A549 (cell line): Measurements from ENCODE around the gene CPPED1. TPM values are rescaled to one million over a fixed set of nuclear protein-coding genes. Genes with fewer than 3 reads are reported as not detected.

Experiments used
- ATAC-seq, 2 experiments: fragments of 200-7000 bp in 1 of 2; fragments of >200 bp in 1 of 2; cut with Nextera tagmentation in 1 of 2; cut with Tn5 transposase in 1 of 2; 3 replicates each; pipeline versions ENCODE4 v1.8.0 to v1.9.1; 2018 to 2020; ENCODE audit warnings: mild to moderate bottlenecking in 1 of 2, moderate library complexity in 1 of 2
- CTCF ChIA-PET: fragments of 300-600 bp; sonication (Branson Sonifier 250); formaldehyde crosslinking; extraction: SDS; loops from one replicate; lab custom pipeline; 2021; ENCODE audit warnings: antibody characterized with exemption, inconsistent platforms; lab: Yijun Ruan, JAX
- POLR2A ChIA-PET: fragments of 350-600 bp; formaldehyde crosslinking; extraction: SDS; loops from one replicate; lab custom pipeline; 2021; ENCODE audit warnings: antibody characterized with exemption, inconsistent platforms; lab: Yijun Ruan, JAX
- DNase-seq, 2 experiments: peaks; one replicate each; pipeline versions ENCODE4 v3.0.0 to v3.0.0-alpha.2; 2011 to 2016; ENCODE audit warnings: low read depth in 1 of 2, low spot score in 1 of 2
- FAIRE-seq: peaks from 2 replicates; lab custom pipeline; 2011; peaks lifted over from hg19 to GRCh38; lab: Jason Lieb, UNC
- H3K27ac ChIP-seq, 2 experiments: fragments of >200 bp; sonication (Bioruptor Twin); formaldehyde crosslinking; 3 replicates each; pipeline ENCODE4 v1.5.1; 2016 to 2017
- H3K4me1 ChIP-seq: fragments of >200 bp; sonication (Bioruptor Twin); formaldehyde crosslinking; 3 replicates; pipeline ENCODE4 v1.6.1; 2016
- H3K4me2 ChIP-seq: fragments of >200 bp; sonication (Bioruptor Twin); formaldehyde crosslinking; 3 replicates; pipeline ENCODE4 v1.6.1; 2016
- H3K4me3 ChIP-seq: fragments of >200 bp; sonication (Bioruptor Twin); formaldehyde crosslinking; 3 replicates; pipeline ENCODE4 v1.5.1; 2016
- H3K9me3 ChIP-seq: fragments of >200 bp; sonication (Bioruptor Twin); formaldehyde crosslinking; 3 replicates; pipeline ENCODE4 v1.6.1; 2016
- ATOH8 ChIP-seq: fragments of 250-450 bp; sonication (Bioruptor Pico); IDR thresholded peaks from 2 replicates; pipeline ENCODE4 v1.5.0; 2020; ENCODE audit warnings: low read depth, mild to moderate bottlenecking, moderate library complexity
- BHLHE40 ChIP-seq: IDR thresholded peaks from 2 replicates; pipeline ENCODE4 v1.6.1; 2012; ENCODE audit warnings: low read depth, low read length, inconsistent platforms
- CBX2 ChIP-seq: fragments of 200-600 bp; sonication (generic); IDR thresholded peaks from 2 replicates; pipeline ENCODE4 v1.6.1; 2016; ENCODE audit warnings: low read depth, mild to moderate bottlenecking, borderline replicate concordance
- CTCF ChIP-seq: fragments of >200 bp; sonication (Bioruptor Twin); formaldehyde crosslinking; IDR thresholded peaks from 3 replicates; pipeline ENCODE4 v1.5.1; 2016
- EHF ChIP-seq: fragments of 250-450 bp; sonication (Bioruptor Pico); IDR thresholded peaks from 2 replicates; pipeline ENCODE4 v1.5.0; 2020; ENCODE audit warnings: mild to moderate bottlenecking
- EHMT2 ChIP-seq: fragments of 200-600 bp; sonication (generic); IDR thresholded peaks from 2 replicates; pipeline ENCODE4 v1.6.1; 2016; ENCODE audit warnings: antibody characterized with exemption, low read depth, mild to moderate bottlenecking, moderate library complexity
- ESRRA ChIP-seq: fragments of 150-350 bp; IDR thresholded peaks from 2 replicates; pipeline ENCODE4 v1.6.1; 2014; ENCODE audit warnings: mild to moderate bottlenecking, low read length, borderline replicate concordance
- FOSB ChIP-seq: fragments of 250-450 bp; sonication (Bioruptor Pico); IDR thresholded peaks from 2 replicates; pipeline ENCODE4 v1.5.0; 2020; ENCODE audit warnings: mild to moderate bottlenecking, moderate library complexity
- FOSL2 ChIP-seq, 2 experiments: fragments of 450-650 bp in 1 of 2; fragments of >200 bp in 1 of 2; sonication (Bioruptor Twin) in 1 of 2; formaldehyde crosslinking; IDR thresholded peaks; 2 replicates each; pipeline versions ENCODE4 v1.5.0 to v1.6.1; 2016 to 2020; ENCODE audit warnings: mild to moderate bottlenecking in 1 of 2, moderate library complexity in 1 of 2
- HES2 ChIP-seq: fragments of >200 bp; sonication (Bioruptor Twin); formaldehyde crosslinking; IDR thresholded peaks from 2 replicates; pipeline ENCODE4 v1.6.1; 2016
- HEYL ChIP-seq: fragments of 250-450 bp; sonication (Bioruptor Pico); IDR thresholded peaks from 2 replicates; pipeline ENCODE4 v1.8.0; 2021; ENCODE audit warnings: mild to moderate bottlenecking, moderate library complexity
- HMGXB4 ChIP-seq: fragments of 250-450 bp; sonication (Bioruptor Pico); IDR thresholded peaks from 2 replicates; pipeline ENCODE4 v1.5.0; 2021; ENCODE audit warnings: mild to moderate bottlenecking, moderate library complexity, borderline replicate concordance
- HOXB5 ChIP-seq: fragments of 250-450 bp; sonication (Bioruptor Pico); IDR thresholded peaks from 2 replicates; pipeline ENCODE4 v1.5.0; 2020; ENCODE audit warnings: mild to moderate bottlenecking, moderate library complexity
- KDM1A ChIP-seq: fragments of 200-600 bp; sonication (generic); IDR thresholded peaks from 2 replicates; pipeline ENCODE4 v1.6.1; 2016; ENCODE audit warnings: low read depth, mild to moderate bottlenecking
- NFE2L2 ChIP-seq: fragments of 150-350 bp; conservative IDR thresholded peaks from 2 replicates; pipeline ENCODE4 v1.6.1; 2014; ENCODE audit warnings: low read length
- NPAS2 ChIP-seq: fragments of 250-450 bp; sonication (Bioruptor Pico); IDR thresholded peaks from 2 replicates; pipeline ENCODE4 v1.8.0; 2022; ENCODE audit warnings: mild to moderate bottlenecking, moderate library complexity, borderline replicate concordance
- NR3C1 ChIP-seq: fragments of >200 bp; sonication (Bioruptor Twin); formaldehyde crosslinking; IDR thresholded peaks from 3 replicates; pipeline ENCODE4 v1.6.1; 2017
- PBX3 ChIP-seq: IDR thresholded peaks from 2 replicates; pipeline ENCODE4 v1.6.1; 2012
- POLR2AphosphoS2 ChIP-seq: conservative IDR thresholded peaks from 2 replicates; pipeline ENCODE4 v1.6.1; 2012; ENCODE audit warnings: low read length, improper control_type of control experiment, inconsistent platforms
- RAD21 ChIP-seq, 2 experiments: fragments of >200 bp in 1 of 2; sonication (Bioruptor Twin) in 1 of 2; formaldehyde crosslinking in 1 of 2; IDR thresholded peaks in 1 of 2; conservative IDR thresholded peaks in 1 of 2; 2 replicates in 1 of 2; 3 replicates in 1 of 2; pipeline ENCODE4 v1.6.1; 2012 to 2018; ENCODE audit warnings: inconsistent platforms in 1 of 2
- RARB ChIP-seq: fragments of 250-450 bp; sonication (Bioruptor Pico); IDR thresholded peaks from 2 replicates; pipeline ENCODE4 v1.8.0; 2021; ENCODE audit warnings: mild to moderate bottlenecking, moderate library complexity
- RCOR1 ChIP-seq: fragments of 150-350 bp; IDR thresholded peaks from 2 replicates; pipeline ENCODE4 v1.6.1; 2014; ENCODE audit warnings: antibody characterized with exemption, low read length, low read depth
- SMC3 ChIP-seq: fragments of >200 bp; sonication (Bioruptor Twin); formaldehyde crosslinking; IDR thresholded peaks from 3 replicates; pipeline ENCODE4 v1.6.1; 2018; ENCODE audit warnings: inconsistent platforms
- SREBF2 ChIP-seq: fragments of 450-650 bp; IDR thresholded peaks from 2 replicates; pipeline ENCODE4 v1.6.1; 2014; ENCODE audit warnings: mild to moderate bottlenecking, moderate library complexity
- TP53 ChIP-seq: fragments of 250-450 bp; sonication (Bioruptor Pico); IDR thresholded peaks from 2 replicates; pipeline ENCODE4 v1.5.0; 2021; ENCODE audit warnings: mild to moderate bottlenecking, moderate library complexity
- ZFP36 ChIP-seq: fragments of 450-650 bp; IDR thresholded peaks from 2 replicates; pipeline ENCODE4 v1.6.1; 2014; ENCODE audit warnings: borderline replicate concordance; ENCODE audit not compliant: partially characterized antibody
- ZNF302 ChIP-seq: fragments of 250-450 bp; sonication (Bioruptor Pico); IDR thresholded peaks from 2 replicates; pipeline ENCODE4 v1.9.0; 2021; ENCODE audit warnings: inconsistent platforms, mild to moderate bottlenecking, moderate library complexity
- WGBS: methylation state at CpG from one replicate; pipeline ENCODE4 v1.1.6; 2017; ENCODE audit errors: missing lambda C conversion rate; 5-methylcytosine and 5-hydroxymethylcytosine counted together
- polyA plus RNA-seq, 4 experiments: library from polyadenylated mRNA; depleted of rRNA in 3 of 4; stranded (reverse); fragments of >200 nt; fragmentation: RNase III in 1 of 4; extraction: RNeasy Plus Mini Kit Qiagen cat#74134 plus additional on column Dnase treatment in 1 of 4; gene quantifications; 2 replicates in 3 of 4; 3 replicates in 1 of 4; pipeline ENCODE4 v1.2.3, GENCODE V29; 2011 to 2017

Gene CPPED1
- polyA plus RNA-seq, 2 of the 4 experiments (the other 2 are of a cell fraction): 16.1 to 30.5 TPM

- TF ChIP-seq RAD21 (conservative IDR thresholded peaks at IDR 0.05 in 1 of 2, IDR thresholded peaks at IDR 0.05 in 1 of 2) (no peak), CBX2 (no peak), KDM1A (no peak), CTCF (no peak), ESRRA (no peak), HES2 (no peak), ZNF302 (no peak), BHLHE40 (no peak), EHF (CRISPR knock-in tag) (no peak), POLR2AphosphoS2 (no peak), FOSL2 (IDR thresholded peaks at IDR 0.05) (no peak), FOSL2 (CRISPR knock-in tag; IDR thresholded peaks at IDR 0.05) (no peak), NR3C1 (no peak), HEYL (CRISPR knock-in tag) (no peak), SMC3 (no peak), RCOR1 (no peak), NPAS2 (CRISPR knock-in tag) (no peak), RARB (CRISPR knock-in tag) (no peak), NFE2L2 (no peak)
- FAIRE-seq (no peak), ATAC-seq (no peak), DNase-seq (no peak)
- Histone ChIP-seq H3K4me1 (no peaks in the 10 kb centered on the region), H3K27ac (no peak overlapping the region), H3K4me3 (no peak overlapping the region), H3K9me3 (no peaks in the 10 kb centered on the region), H3K4me2 (no peak overlapping the region)
- ChIA-PET POLR2A (no interaction called here), CTCF (no interaction called here)
- 86% methylated on average over 7 of the region's 7 CpGs for WGBS
These were observed 46.1 kb downstream of the CPPED1 start for GRCh38 chr16:12757546-12757945.

GRCh38 chr16:12754824-12755543 is 48.7 kb downstream of the CPPED1 start:
- no peak overlapping the region for H3K4me3 ChIP-seq
- no peak for ATAC-seq
- H3K9me3 ChIP-seq: no peaks in the 10 kb centered on the region
- 74% methylated on average over 4 of the region's 4 CpGs for WGBS
- no peak overlapping the region; a peak in 1 of 6 replicates for H3K27ac ChIP-seq
- H3K4me2 ChIP-seq: no peak overlapping the region
- CTCF ChIA-PET: no interaction called here
- DNase-seq: no peak
- TF ChIP-seq SREBF2 (no peak), PBX3 (no peak), RARB (CRISPR knock-in tag) (no peak), HOXB5 (CRISPR knock-in tag) (no peak), EHF (CRISPR knock-in tag) (no peak), POLR2AphosphoS2 (no peak), BHLHE40 (no peak), RCOR1 (no peak), SMC3 (no peak), NPAS2 (CRISPR knock-in tag) (no peak), TP53 (CRISPR knock-in tag) (no peak), FOSB (no peak), HMGXB4 (CRISPR knock-in tag) (no peak), ZFP36 (no peak), ATOH8 (CRISPR knock-in tag) (no peak), EHMT2 (no peak), HES2 (no peak)
- FAIRE-seq: no peak
- no peaks in the 10 kb centered on the region for H3K4me1 ChIP-seq
- POLR2A ChIA-PET: interaction anchor here (0.6 kb wide), 2 partner anchors 182 to 1560 kb away, joined by 3 to 6 read pairs; no protein-coding TSS in a partner anchor
